Jurkat, Clone E6-1 (cell line): ENCODE measurements around the gene HTN3.

Experiments used
- DNase-seq: peaks from one replicate; pipeline ENCODE4 v3.0.0-alpha.2; 2011; ENCODE audit warnings: low read depth, low spot score
- H3K4me3 ChIP-seq: 2 replicates; pipeline ENCODE4 v1.5.1; 2011; ENCODE audit warnings: mild to moderate bottlenecking, low read length, control low read depth, moderate library complexity

HTN3 gene

GRCh38 chr4:70062000-70062399 lies 33.7 kb downstream of the HTN3 start:
- no peak overlapping the region for H3K4me3 ChIP-seq
- no peak for DNase-seq

GRCh38 chr4:70080205-70080604 lies 51.9 kb downstream of the HTN3 start:
- H3K4me3 ChIP-seq, result no peak overlapping the region
- DNase-seq, result no peak
